Activated T-helper 9 cell treated with anti-CD3 and anti-CD28 coated beads, Interleukin-2, amount 50 U/mL, for 16 hours (primary cell): ENCODE measurements around the gene JAKMIP3.

Experiments used
- DNase-seq: peaks from one replicate; pipeline ENCODE4 v3.0.0-alpha.2; 2020; ENCODE audit warnings: low read depth

Gene JAKMIP3

DNA sequence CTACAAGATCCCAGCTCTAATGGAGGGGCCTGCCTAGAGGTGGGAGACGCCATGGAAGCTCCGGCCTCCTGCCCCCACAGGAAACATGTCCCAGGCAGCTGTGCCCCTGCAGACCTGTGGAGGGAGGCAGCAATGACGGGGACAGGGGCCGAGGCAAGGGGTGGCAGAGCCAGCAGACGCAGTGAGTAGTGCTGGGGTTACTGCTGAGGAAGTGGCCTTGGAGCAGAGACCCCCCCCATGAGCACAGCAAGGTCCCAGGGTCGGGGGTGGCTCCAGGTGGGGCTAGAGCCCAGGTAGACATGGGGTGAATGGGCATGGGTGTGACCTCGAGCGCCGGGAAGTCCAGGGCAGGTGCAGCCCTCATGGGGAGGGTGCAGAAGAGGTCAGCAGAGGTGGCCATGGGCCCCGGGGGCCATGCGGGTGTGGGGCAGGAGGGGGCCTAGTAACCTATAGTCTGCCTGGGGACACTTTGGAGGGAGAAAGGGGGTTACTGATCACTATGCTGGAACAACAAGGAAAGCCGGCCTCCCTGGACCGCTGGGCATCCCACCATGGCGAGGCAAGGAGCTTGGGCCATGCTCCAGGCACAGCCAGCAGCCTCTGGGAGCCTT is 45.5 kb downstream of the JAKMIP3 start:
- no peak for DNase-seq

DNA sequence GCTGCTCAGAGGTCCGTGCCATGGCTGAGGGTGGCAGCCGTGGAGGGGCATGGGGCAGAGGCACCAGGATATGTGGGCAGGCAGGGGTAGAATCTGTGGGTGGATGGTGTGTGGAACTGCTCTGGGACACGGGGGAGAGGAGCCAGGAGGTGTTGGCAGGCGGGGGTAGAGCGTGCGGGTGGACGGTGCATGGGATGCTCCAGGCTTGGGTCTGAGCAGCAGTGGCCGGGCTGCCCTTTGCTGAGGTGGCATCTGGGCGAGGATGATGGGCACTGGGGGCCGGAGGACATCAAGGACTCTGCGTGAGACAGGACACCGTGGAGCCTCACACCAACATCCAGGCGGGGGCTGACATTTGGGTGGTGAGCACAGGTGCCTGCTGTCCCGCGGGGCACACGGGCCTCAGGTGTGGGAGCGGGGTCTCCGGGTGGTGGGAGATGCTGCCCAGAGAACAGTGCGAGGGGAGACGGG is 46.2 kb downstream of the JAKMIP3 start:
- DNase-seq: no peak

DNA sequence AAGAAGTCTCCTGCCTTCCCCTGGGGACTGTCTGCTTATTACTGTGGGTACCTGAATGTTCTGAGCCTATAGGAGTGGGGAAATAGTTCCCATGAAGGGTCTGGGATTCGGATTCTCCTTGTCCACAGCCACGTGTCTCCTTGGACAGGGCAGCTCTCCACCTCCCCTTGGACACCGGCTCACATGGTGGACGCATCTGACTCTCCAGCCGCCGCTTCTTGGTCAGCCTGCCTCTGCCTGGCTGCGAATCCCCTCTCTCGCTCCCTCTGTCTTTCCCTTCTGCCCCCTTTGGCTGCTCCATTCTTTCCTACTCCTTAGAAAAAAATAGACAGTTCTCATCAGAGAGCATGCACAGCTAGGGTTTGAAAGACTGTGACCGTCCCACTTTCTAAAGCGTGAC is 46.9 kb downstream of the JAKMIP3 start:
- DNase-seq: no peak

DNA sequence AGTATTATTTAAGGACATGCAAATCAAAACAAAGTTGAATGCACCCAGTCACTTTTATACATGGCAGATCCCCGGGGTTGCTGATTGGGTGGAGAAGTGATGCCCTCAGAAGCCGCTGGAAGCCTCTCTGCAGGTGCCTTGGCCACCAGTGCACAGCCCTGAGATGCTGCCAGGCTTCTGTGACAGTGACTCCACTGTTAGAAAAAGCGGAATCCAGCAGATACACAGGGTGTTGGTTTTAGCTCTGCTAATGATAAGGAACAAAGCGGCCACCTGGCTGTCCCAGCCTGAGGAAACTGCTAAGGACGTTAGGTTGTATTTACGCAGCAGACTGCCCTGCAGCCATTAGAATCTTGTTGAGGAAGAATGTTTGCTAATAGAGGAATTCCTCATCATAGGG is 47.5 kb downstream of the JAKMIP3 start:
- DNase-seq: no peak

DNA sequence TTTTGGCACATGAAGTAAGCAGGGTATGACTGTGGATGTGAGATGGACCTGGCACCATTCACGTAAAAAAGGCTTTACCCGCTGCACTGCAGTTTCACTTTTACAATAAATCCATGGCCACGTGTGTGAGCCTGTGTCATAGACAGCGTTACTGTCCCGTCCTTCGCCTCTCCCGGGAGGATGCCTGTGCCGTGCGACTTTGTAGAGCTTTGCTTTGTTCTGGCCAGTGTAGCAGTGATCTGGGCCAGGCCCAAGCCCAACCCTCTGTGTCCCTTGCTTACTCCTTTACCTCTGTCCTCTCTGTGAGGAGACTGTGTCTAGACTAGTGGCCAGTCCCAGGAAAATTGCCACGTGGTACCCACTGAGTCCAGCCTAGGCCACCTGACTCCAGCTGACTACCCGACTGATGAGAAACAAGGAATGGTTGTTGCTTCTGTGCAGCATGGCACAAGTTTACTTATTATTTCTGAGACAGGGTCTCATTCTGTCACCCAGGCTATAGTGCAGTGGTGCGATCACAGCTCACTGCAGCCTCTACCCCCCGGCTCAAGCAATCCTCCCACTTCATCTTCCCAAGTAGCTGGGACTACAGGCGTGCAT is 48.1 kb downstream of the JAKMIP3 start:
- DNase-seq: no peak

DNA sequence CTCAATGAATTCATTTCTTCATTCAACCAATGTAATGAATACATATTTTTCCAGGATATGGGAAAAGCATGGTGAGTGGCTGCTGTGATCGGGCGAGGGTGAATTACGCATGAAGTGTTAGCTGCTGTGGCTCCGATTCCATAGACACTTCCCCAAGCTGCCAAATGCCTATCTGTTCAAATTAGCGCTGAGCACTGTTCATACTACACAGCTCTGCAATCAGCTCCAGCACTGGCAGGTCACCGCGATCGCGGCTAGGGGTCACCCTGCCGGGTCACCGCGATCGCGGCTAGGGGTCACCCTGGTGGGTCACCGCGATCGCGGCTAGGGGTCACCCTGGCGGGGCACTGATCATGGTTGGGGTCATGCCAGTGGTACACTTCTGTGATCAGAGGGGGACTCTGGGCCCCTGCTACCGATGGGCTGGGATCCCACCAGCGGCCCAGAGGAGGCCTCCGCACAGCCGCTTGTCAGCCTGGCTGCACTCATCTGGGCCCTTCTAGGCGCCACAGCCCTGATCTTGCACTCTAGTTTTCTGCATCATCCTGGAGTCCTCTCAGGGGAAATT is 49.3 kb downstream of the JAKMIP3 start:
- DNase-seq: no peak
